ENCODE data around the gene IL22.

Gene IL22, protein sequence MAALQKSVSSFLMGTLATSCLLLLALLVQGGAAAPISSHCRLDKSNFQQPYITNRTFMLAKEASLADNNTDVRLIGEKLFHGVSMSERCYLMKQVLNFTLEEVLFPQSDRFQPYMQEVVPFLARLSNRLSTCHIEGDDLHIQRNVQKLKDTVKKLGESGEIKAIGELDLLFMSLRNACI

GRCh38 chr12:68253504-68253903 lies at the start of gene IL22:
TSS of gene IL22 (minus strand) at chr12:68253604. CDS start at chr12:68253448, 156 bp downstream.
- DNase-seq (ENCODE audit: low read depth in 2 of 2), result no peak

- DNase-seq (ENCODE audit: low read depth in 2 of 2), result no peak
Observed at GRCh38 chr12:68297929-68298328, 44.5 kb upstream of the IL22 start.

DNA sequence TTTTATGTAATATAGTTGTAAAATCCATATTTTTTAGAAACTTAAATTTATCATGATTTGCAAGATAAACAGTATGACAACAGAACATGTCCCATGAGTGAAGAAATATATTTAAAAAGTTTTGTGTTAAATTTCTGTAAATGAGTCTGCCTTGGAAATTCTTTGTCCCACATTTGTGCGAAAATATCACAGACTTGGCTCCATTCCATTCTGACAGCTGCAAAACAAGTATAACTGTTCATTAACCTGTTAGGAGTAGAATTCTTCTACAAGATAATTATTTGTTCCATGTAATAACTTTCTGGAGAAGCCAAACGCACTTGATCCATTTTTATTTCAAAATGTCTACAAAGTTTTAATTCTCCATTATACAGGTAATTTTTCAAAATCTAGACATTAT lies 40.8 kb upstream of the IL22 start:
- no peak for DNase-seq (ENCODE audit: low read depth in 2 of 2)

DNA sequence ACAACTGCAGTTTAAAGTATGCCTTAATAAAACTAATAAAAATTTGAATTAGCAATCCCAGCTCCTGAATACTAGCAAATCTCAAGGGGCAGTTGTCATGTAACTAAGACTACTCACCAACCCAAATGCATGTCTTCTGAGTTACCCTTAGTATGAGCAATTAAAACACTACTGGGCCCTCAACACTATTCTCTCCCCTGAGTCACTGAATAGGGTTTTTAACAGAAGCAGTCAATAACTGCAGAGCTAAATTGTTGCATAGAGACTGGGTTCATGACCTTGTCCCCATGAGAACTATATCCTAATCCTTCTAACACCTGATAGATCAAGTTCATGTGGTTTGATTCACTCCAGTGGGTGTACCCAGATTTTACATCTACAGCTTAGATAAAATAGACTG lies 39.9 kb upstream of the IL22 start:
- no peak for DNase-seq (ENCODE audit: low read depth in 2 of 2)

DNA sequence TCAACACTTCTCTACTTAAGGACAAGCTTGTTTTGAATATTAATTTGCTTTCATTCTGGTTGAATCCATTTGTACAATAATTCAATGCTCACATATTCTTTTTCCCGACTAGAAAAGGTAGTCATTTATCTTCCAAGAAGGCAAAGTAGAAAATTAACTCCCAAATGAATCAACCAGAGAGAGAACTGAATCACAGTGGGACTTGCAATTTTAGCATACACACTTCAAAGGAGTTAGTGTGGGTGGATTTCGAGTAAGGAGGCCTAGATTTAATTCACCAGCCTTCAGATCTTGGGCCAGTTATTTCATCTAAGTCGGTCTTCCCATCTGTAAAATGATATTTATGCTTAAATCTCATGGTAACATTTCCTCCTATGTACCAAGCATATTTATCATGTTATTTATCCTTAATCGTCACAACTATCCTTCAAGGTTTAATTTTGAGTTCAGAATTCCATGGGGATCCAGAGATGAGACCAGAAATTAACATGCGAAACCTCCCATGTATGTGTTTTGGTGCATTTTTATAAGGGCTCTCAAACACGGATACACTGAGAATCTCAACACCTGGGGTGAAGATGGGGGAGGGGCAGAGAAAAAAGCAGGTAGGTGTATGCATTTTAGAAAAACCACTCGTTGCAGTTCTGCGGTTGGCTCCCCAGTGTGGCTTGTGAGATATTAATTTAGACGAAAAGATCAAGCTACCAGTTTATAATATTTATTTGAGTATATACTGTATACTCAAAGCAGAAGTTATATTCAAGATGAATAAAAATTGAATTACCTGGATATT lies 38.9 kb upstream of the IL22 start:
- no peak for DNase-seq (ENCODE audit: low read depth in 2 of 2)

- DNase-seq (ENCODE audit: low read depth in 2 of 2), result no peak
Observed at GRCh38 chr12:68291396-68292036, 38.1 kb upstream of the IL22 start.

DNA sequence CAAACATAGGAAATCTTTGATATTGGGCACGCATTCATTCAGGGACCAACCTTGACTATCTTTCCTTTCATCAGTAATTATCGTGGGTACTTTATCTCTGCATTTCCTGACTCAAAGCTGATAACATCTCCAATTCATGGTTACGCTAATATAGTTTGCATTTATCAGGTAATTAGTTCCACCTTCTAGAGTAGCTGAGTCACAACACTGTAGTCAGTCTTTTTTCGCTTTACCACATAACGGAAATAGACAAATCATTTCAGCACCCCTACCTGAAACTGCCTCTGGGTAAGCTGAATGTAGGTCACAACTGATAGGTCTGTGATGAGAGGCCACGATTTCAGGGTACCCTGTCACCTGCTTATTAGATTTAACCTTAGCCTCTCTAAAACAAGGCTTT lies 36.7 kb upstream of the IL22 start:
- peak; percentile 24 to 27 for DNase-seq (ENCODE audit: low read depth in 2 of 2)

DNA sequence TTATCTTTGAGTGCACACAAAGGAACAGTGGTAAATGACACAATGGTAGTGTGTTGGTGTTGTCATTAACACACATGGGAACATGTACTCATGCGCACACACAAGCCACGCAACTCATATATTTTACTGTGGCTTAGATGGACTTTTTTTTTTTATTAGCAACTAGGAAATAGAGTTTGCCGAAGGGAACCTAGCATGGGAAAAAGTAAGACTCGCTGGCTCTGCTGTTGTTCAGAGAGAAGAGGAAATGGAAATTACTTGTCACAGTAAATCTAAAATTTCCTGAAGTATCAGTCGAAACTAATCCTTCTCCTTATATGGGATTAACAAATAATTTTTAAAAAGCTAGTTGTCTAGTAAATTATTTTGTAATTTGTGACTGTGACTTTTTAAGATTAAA lies 33.7 kb upstream of the IL22 start:
- DNase-seq (ENCODE audit: low read depth in 2 of 2), result no peak

GRCh38 chr12:68286396-68286795 lies 33.0 kb upstream of the IL22 start:
- DNase-seq (ENCODE audit: low read depth in 2 of 2), result no peak

DNA sequence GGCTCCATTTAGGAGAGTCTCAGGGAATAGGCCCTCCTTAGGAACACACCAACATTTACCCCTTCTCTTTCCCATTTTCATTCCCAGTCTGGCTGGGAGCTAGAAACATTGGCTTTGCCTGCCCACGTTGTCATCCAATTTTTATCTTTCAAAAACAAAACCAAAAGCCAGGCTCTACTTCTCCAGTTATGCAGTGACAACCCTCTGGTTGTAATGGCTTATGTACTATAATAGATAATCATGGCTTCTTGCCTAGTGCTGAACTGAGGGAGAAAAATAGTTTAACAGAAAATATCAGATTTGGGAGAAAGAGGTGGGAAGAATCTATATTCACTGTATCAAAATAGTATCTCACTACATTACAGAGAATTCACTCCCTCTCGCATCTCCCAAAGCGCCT lies 32.1 kb upstream of the IL22 start:
- no peak for DNase-seq (ENCODE audit: low read depth in 2 of 2)

GRCh38 chr12:68281322-68282077 lies 28.1 kb upstream of the IL22 start:
- DNase-seq (ENCODE audit: low read depth in 2 of 2), result no peak

GRCh38 chr12:68280240-68280639 lies 26.8 kb upstream of the IL22 start:
- DNase-seq (ENCODE audit: low read depth in 2 of 2), result no peak

DNA sequence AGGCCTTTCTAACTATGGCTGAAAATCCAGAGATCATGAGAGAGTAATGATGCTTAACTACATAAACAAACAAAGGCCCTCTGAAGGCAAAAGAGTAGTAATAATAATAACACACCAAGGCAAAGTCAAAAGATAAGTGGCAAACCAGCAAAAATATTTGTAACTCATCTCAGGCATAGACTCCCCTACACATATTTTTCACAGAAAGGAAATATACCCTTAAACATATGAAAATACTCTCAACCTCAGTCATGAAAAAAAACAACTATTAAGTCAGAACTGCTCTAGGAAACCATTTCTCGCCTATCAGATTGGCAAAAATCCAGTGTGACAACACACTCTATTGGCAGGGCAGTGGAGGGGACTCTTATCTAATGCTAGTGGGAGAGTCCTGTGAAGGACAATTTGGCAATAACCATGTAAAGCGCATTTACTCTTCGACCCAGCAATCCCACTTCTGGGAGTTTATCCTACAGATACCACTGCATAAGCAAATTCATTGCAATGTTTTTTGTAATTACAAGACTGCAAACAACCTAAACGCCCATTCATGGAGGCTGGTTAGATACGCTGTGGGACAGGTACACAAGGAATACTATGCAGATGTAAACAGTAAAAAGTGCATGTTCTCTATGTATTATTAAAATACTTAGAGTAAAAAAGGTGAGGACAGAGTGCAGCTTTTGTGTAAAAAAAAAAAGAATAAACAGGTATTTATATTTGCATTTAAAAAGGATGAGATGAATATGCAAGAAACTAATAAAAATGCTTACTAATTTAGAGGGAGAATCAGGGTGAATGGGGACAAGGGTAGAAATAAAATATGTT lies 26.0 kb upstream of the IL22 start:
- DNase-seq (ENCODE audit: low read depth in 2 of 2), result no peak

- DNase-seq (ENCODE audit: low read depth in 2 of 2), result no peak
Observed at GRCh38 chr12:68276402-68276930, 23.1 kb upstream of the IL22 start.

- no peak for DNase-seq (ENCODE audit: low read depth in 2 of 2)
Observed at GRCh38 chr12:68272732-68273131, 19.3 kb upstream of the IL22 start.

DNA sequence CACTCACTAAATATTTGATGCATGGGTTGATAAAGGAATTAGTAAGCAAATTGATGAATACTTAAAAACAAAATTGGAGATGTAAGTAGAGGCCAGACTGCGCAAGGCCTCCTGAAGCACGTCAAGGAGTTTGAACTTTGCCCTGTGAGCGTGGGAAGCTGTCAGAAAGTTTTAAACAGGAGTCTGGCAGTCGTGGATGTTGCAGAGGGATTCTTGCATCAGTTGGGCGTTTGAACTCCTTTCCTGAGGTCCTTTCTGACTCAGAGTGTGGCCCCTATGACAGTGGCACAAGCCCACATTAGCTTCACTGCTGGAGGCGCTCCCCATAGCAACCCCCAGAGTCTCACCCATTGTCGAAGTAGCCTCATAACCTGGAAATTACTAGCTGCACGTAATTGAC lies 17.9 kb upstream of the IL22 start:
- no peak for DNase-seq (ENCODE audit: low read depth in 2 of 2)

DNA sequence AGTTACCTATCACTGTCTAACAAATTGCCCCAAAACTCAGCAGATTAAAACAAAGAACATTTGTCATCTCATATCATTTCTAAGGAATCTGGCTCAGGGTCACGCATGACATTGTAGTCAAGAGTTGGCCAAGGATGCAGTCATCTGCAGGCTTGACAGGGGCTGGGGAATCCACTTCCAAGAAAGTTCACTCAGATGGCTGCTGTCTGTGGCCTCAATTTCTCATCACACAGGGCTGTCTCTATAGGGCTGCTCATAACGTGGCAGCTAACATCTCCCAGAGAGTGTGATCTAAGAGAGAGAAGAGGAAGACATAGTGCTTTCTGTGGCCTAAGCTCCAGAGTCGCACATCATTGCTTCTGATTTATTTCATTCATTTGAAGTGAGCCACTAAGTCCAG lies 17.0 kb upstream of the IL22 start:
- no peak for DNase-seq (ENCODE audit: low read depth in 2 of 2)

GRCh38 chr12:68269779-68270178 lies 16.4 kb upstream of the IL22 start:
- no peak for DNase-seq (ENCODE audit: low read depth in 2 of 2)

- no peak for DNase-seq (ENCODE audit: low read depth in 2 of 2)
Observed at GRCh38 chr12:68268967-68269366, 15.6 kb upstream of the IL22 start.

GRCh38 chr12:68267892-68268396 lies 14.5 kb upstream of the IL22 start:
- no peak for DNase-seq (ENCODE audit: low read depth in 2 of 2)

GRCh38 chr12:68264857-68265256 lies 11.5 kb upstream of the IL22 start:
- no peak for DNase-seq (ENCODE audit: low read depth in 2 of 2)
